Measurements from ENCODE around the gene OPN1MW2. TPM values are rescaled to one million over a fixed set of nuclear protein-coding genes. Genes with fewer than 3 reads are reported as not detected.
"Not testable (repeated sequence)": the region's sequence is repeated elsewhere in the genome, so short reads cannot be mapped to it uniquely, and the experiment has no call there.

Gene OPN1MW2
- total RNA-seq, 2 donors from 2014 or later = not detected

DNA sequence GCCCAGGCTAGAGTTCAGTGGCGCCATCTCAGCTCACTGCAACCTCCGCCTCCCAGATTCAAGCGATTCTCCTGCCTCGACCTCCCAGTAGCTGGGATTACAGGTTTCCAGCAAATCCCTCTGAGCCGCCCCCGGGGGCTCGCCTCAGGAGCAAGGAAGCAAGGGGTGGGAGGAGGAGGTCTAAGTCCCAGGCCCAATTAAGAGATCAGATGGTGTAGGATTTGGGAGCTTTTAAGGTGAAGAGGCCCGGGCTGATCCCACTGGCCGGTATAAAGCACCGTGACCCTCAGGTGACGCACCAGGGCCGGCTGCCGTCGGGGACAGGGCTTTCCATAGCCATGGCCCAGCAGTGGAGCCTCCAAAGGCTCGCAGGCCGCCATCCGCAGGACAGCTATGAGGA is 37.7 kb downstream of the OPN1MW2 start, which contains the start of gene OPN1MW3:
OPN1MW3 (plus strand) TSS at position 301 of the 400 bp plus-strand sequence; CDS start at position 339, 38 bp downstream.
- DNase-seq; ATAC-seq; intact Hi-C loops (cut with DNase I, micrococcal nuclease): not testable (repeated sequence)

DNA sequence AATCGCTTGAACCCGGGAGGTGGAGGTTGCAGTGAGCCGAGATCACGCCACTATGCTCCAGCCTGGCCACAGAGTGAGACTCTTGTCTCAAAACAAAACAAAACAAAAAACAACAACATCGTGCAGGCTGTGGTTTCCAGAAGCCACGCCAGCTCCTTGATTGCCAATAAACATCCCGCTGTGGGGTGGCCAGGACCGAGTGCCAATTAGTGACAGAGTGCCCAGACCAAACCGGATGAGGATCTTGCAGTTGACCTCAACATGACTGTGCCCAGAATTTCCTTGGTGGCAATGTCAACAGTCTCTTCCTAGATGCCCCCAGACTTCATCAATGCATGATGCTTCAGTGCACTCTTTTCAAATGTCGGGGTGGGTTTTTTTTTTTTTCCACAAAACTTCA is 39.2 kb downstream of the OPN1MW2 start:
- ATAC-seq; DNase-seq; intact Hi-C loops (cut with DNase I, micrococcal nuclease): not testable (repeated sequence)

DNA sequence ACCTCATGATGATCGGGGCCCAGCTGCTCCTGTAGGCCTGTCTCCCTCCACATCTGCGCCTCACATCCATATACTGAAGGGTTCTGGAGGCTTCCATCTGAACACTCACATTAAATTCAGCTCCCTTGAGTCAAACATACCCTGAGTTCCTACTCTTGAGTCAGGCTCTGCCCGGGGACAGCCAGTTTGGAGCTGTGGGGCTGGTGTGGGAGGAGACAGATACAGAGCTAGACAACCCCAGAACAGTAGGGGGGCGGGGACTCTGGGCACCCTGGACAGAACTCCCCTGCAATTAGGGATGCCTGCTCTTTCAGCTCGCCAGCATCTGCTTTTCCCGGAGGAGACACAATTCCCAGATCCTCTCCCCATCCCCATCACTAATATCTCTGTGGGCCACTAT is 43.5 kb downstream of the OPN1MW2 start:
- ATAC-seq; intact Hi-C loops (cut with DNase I, micrococcal nuclease); DNase-seq: not testable (repeated sequence)

DNA sequence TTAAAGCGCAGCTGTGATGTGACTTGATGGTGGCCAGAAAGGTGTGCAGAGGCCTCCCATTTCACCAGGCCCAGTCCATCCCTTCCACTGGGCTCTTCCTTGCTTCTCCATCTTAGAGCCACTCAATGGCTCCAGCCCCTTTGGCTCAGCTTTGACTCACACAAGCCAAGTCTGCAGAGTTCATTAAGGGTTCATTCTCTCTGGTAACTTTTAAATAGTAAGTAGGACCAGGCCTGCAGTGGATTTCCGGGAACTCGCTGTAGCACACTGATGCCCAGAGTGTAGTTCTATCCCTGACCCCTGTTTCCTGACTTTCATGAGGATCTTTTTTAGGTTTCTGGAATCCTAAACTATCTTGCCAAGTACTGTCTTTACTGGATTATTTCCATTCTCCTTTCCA is 49.7 kb downstream of the OPN1MW2 start:
- DNase-seq; ATAC-seq; intact Hi-C loops (cut with DNase I, micrococcal nuclease): not testable (repeated sequence)

Other genes starting within 250 kb of the OPN1MW2 start
- 10 to 100 TPM; 31.9 to 47.9 TPM for gene HCFC1, start 247.9 kb upstream of the OPN1MW2 start, total RNA-seq
- 1 to 10 TPM; 8.4 to 9.9 TPM for gene TMEM187, start 247.0 kb upstream of the OPN1MW2 start, total RNA-seq
- gene IRAK1, start 199.9 kb upstream of the OPN1MW2 start, total RNA-seq = 100 to 1,000 TPM in 1 of 2 donors, 10 to 100 TPM in 1; 76.1 to 103 TPM
- 10 to 100 TPM; 29.4 to 32.3 TPM for gene MECP2, start 122.0 kb upstream of the OPN1MW2 start, total RNA-seq
- gene OPN1LW, start 75.5 kb upstream of the OPN1MW2 start, total RNA-seq = not detected
- gene OPN1MW, start 37.2 kb upstream of the OPN1MW2 start, total RNA-seq = not detected
- not detected for gene OPN1MW3, start 37.8 kb downstream of the OPN1MW2 start, total RNA-seq
- gene TEX28, start 75.4 kb downstream of the OPN1MW2 start, total RNA-seq = not detected
- not detected for gene TKTL1, start 76.0 kb downstream of the OPN1MW2 start, total RNA-seq
- gene FLNA, start 154.9 kb downstream of the OPN1MW2 start, total RNA-seq = 100 to 1,000 TPM in 1 of 2 donors, 10 to 100 TPM in 1; 84.2 to 741 TPM
- 10 to 100 TPM; 31.9 to 33.1 TPM for gene EMD, start 159.5 kb downstream of the OPN1MW2 start, total RNA-seq
- 1,000 to 10,000 TPM; 2,262 to 2,406 TPM for gene RPL10, start 178.6 kb downstream of the OPN1MW2 start, total RNA-seq
- 10 to 100 TPM; 23.4 to 26.8 TPM for gene DNASE1L1, start 189.5 kb downstream of the OPN1MW2 start, total RNA-seq
- gene TAFAZZIN, start 191.8 kb downstream of the OPN1MW2 start, total RNA-seq = 10 to 100 TPM; 28.8 to 40.8 TPM
- gene ATP6AP1, start 208.9 kb downstream of the OPN1MW2 start, total RNA-seq = 100 to 1,000 TPM; 100 to 105 TPM
- 10 to 100 TPM; 63.3 to 65.0 TPM for gene GDI1, start 217.4 kb downstream of the OPN1MW2 start, total RNA-seq
- 10 to 100 TPM; 44.4 to 56.7 TPM for gene FAM50A, start 224.4 kb downstream of the OPN1MW2 start, total RNA-seq
- gene PLXNA3, start 238.5 kb downstream of the OPN1MW2 start, total RNA-seq = 10 to 100 TPM; 48.9 to 68.2 TPM

Data from left colon (tissue), 2 donors.